PC-9 (cell line): ENCODE data around the gene PRRT1B.

Experiments used
- CTCF ChIP-seq: fragments of 200-600 bp; sonication (generic); conservative IDR thresholded peaks from 2 replicates; pipeline ENCODE4 v1.6.1; 2017; ENCODE audit warnings: mixed run types, antibody characterized with exemption, mild to moderate bottlenecking, moderate library complexity
- EZH2 ChIP-seq: fragments of 200-600 bp; sonication (generic); IDR thresholded peaks from 2 replicates; pipeline ENCODE4 v1.8.0; 2017; ENCODE audit warnings: antibody characterized with exemption, low read depth

DNA sequence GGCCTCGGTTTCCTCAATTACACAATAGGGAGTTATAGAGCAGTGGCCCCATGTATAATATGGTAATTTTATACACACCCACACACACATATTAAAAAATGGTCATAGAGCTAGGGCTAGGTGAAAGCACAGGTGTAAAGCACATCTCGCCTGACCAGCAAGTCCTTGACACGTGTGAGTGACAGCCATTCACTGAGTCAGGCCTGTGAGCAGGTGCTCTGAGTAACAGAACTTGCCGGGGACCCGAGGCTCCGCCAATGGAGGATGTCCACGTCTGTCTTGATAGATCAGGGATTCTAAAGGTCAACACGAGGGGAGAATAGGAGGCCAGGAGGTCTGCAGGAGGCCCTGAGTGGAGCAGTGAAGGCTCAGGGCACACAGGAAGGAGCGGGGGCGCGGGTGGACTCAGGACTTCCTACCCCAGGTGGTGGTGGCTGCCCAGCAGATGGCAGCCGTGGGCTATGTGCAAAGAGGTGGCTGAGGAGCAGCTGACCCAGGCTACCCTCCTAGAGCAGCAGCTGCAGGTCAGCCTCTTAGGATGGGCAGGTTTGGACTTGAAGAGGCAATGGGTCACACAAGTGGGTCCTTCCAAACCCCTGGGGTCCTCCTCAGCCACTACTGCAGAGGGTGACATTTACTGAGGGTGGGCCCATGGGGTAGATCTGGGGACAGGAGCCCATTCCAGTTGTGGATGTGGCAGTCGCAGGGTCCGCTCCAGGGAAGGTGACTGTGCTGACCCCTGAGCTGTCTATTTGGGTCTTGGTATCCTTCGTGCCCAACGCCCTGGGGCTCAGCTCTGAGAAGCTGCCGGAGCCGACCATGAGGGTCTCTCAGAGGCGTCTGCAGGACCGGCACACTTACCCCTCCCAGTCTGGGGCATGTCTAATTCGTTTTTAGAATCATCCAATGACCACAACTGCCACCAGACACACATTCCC lies 45.9 kb downstream of the PRRT1B start:
- peak; percentile 91 for TF ChIP-seq CTCF
- TF ChIP-seq EZH2, result no peak
